Small intestine (tissue), 7 donors: ENCODE results near the gene GPAM. TPM values are rescaled to one million over a fixed set of nuclear protein-coding genes. Genes with fewer than 3 reads are reported as not detected.

ENCODE experiments used
- DNase-seq, 2 donors: peaks; one replicate each; pipeline versions ENCODE4 v3.0.0 to v3.0.0-alpha.2; 2013
- FAIRE-seq: peaks from 2 replicates; lab custom pipeline; 2012; peaks lifted over from hg19 to GRCh38; lab: Jason Lieb, UNC
- H3K27ac ChIP-seq, 3 donors: one replicate each; pipeline ENCODE4 v1.5.1; 2013; ENCODE audit warnings: low read length in 2 of 3, mild to moderate bottlenecking in 2 of 3, control low read depth in 1 of 3, inconsistent platforms in 1 of 3, low read depth in 1 of 3, moderate library complexity in 1 of 3
- H3K27me3 ChIP-seq, 3 donors: one replicate each; pipeline ENCODE4 v1.6.1; 2013; ENCODE audit warnings: low read length in 3 of 3, inconsistent platforms in 1 of 3; ENCODE audit not compliant: control insufficient read depth in 3 of 3, insufficient read depth in 3 of 3
- H3K36me3 ChIP-seq, 3 donors: one replicate each; pipeline ENCODE4 v1.6.1; 2013; ENCODE audit warnings: low read length in 3 of 3, inconsistent platforms in 1 of 3, low read depth in 1 of 3, mild to moderate bottlenecking in 1 of 3, moderate library complexity in 1 of 3; ENCODE audit not compliant: control insufficient read depth in 3 of 3, insufficient read depth in 2 of 3
- H3K4me1 ChIP-seq, 3 donors: one replicate each; pipeline ENCODE4 v1.6.1; 2013; ENCODE audit warnings: low read length in 2 of 3, inconsistent platforms in 1 of 3, low read depth in 1 of 3, mild to moderate bottlenecking in 1 of 3, moderate library complexity in 1 of 3; ENCODE audit not compliant: control insufficient read depth in 3 of 3, insufficient read depth in 2 of 3
- H3K4me3 ChIP-seq, 3 donors: one replicate each; pipeline ENCODE4 v1.5.1; 2013; ENCODE audit warnings: low read length in 3 of 3, control low read depth in 1 of 3, inconsistent platforms in 1 of 3, low read depth in 1 of 3, mild to moderate bottlenecking in 1 of 3, moderate library complexity in 1 of 3
- H3K9me3 ChIP-seq, 2 donors: one replicate each; pipeline ENCODE4 v1.6.1; 2013; ENCODE audit warnings: low read depth in 1 of 2, low read length in 1 of 2; ENCODE audit not compliant: control insufficient read depth in 2 of 2, insufficient read depth in 1 of 2
- WGBS, 3 donors: extraction: QIAGEN DNeasy Blood & Tissue Kit; methylation state at CpG; one replicate each; pipeline ENCODE4 v1.1.7; 2013; 5-methylcytosine and 5-hydroxymethylcytosine counted together
- polyA plus RNA-seq, 4 donors: library from polyadenylated mRNA; stranded (reverse) in 3 of 4; unstranded in 1 of 4; fragments of 200-250 nt in 3 of 4; fragments of 120-200 nt in 1 of 4; gene quantifications; one replicate each; pipeline versions ENCODE4 v1.2.1 to v1.2.3, GENCODE V29; 2013
- donor health status: healthy with polysubstance abuse.
- donor health status: control.
- donor health status: control.
- donor health status: Bipolar disorder and iron deficiency.
- donor health status: healthy.

GPAM gene
- polyA plus RNA-seq, 4 donors = 1.1 to 24.6 (median 11.7) TPM

DNA sequence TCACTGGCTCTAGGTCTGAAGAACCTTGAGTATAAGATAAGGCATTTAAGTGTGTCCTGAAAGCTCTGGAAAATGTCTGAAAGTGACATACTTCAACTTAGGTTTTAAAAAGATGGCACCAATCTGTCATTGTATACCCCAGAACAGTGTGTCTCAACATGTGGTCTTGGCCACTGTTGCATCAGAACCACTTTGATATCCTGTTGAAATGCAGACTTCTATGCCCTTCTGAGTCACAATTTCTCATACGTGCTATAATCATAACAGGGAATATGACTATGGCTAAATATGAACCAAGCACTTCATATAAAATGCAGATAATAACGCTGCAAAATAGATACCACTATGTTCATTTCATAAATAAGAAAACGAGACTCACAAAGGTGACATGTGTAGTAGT, 38.0 kb upstream of the GPAM start:
- FAIRE-seq (no peak), DNase-seq (no peak)
- Histone ChIP-seq H3K36me3 (no peaks in the 10 kb centered on the region), H3K27ac (no peak overlapping the region), H3K27me3 (no peaks in the 10 kb centered on the region), H3K4me3 (no peak overlapping the region), H3K9me3 (peaks cover 0 to 9% of the 10 kb centered on the region in 2 donors), H3K4me1 (no peaks in the 10 kb centered on the region)
- 87 to 94% (median 89%) methylated on average over 3 of the region's 3 CpGs for WGBS, 3 donors

GRCh38 chr10:112218960-112219359, 35.4 kb upstream of the GPAM start:
- no peak for DNase-seq
- 78 to 88% (median 85%) methylated on average over 2 of the region's 2 CpGs for WGBS, 3 donors
- Histone ChIP-seq H3K9me3 (peaks cover 0 to 6% of the 10 kb centered on the region in 2 donors), H3K27me3 (no peaks in the 10 kb centered on the region), H3K4me1 (no peaks in the 10 kb centered on the region), H3K4me3 (no peak overlapping the region), H3K27ac (no peak overlapping the region), H3K36me3 (no peaks in the 10 kb centered on the region)
- no peak for FAIRE-seq

DNA sequence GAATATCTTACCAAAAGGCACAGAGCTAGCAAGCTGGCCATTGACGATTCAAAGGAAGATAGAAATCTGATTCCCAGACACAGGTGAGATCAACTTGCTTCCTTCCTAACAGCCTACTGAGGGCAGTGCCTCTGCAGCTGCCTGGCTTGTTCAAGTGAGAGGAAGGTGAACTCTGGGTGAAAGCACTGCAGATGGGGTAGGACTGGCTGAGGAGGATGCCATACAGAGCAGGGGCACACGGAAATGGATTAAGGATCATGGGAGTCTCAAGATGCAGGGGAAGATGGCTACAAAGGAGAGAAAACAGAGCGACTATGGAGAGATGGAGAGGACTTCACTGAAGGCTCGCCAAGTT, 34.4 kb upstream of the GPAM start:
- DNase-seq (no peak), FAIRE-seq (no peak)
- no peaks in the 10 kb centered on the region for H3K27me3 ChIP-seq
- no peaks in the 10 kb centered on the region for H3K4me1 ChIP-seq
- H3K9me3 ChIP-seq = peaks cover 0 to 6% of the 10 kb centered on the region in 2 donors
- 70 to 76% (median 74%) methylated on average over 4 of the region's 4 CpGs for WGBS, 3 donors
- no peaks in the 10 kb centered on the region for H3K36me3 ChIP-seq
- H3K4me3 ChIP-seq = no peak overlapping the region
- H3K27ac ChIP-seq = no peak overlapping the region

GRCh38 chr10:112217386-112218035, 33.9 kb upstream of the GPAM start:
- Histone ChIP-seq H3K36me3 (no peaks in the 10 kb centered on the region), H3K9me3 (peaks cover 0 to 6% of the 10 kb centered on the region in 2 donors), H3K27ac (no peak overlapping the region), H3K4me1 (no peaks in the 10 kb centered on the region), H3K4me3 (no peak overlapping the region), H3K27me3 (no peaks in the 10 kb centered on the region)
- WGBS, 3 donors = 53 to 64% (median 54%) methylated on average over 4 of the region's 4 CpGs
- DNase-seq (no peak), FAIRE-seq (no peak)

- no peaks in the 10 kb centered on the region for H3K4me1 ChIP-seq
- no peak overlapping the region for H3K27ac ChIP-seq
- WGBS, 3 donors = 89 to 93% (median 91%) methylated on average over 5 of the region's 5 CpGs
- H3K27me3 ChIP-seq = no peaks in the 10 kb centered on the region
- H3K9me3 ChIP-seq = peaks cover 0 to 6% of the 10 kb centered on the region in 2 donors
- FAIRE-seq (no peak), DNase-seq (no peak)
- H3K36me3 ChIP-seq = no peaks in the 10 kb centered on the region
- H3K4me3 ChIP-seq = no peak overlapping the region
Measured at GRCh38 chr10:112216966-112217365, 33.4 kb upstream of the GPAM start.

DNA sequence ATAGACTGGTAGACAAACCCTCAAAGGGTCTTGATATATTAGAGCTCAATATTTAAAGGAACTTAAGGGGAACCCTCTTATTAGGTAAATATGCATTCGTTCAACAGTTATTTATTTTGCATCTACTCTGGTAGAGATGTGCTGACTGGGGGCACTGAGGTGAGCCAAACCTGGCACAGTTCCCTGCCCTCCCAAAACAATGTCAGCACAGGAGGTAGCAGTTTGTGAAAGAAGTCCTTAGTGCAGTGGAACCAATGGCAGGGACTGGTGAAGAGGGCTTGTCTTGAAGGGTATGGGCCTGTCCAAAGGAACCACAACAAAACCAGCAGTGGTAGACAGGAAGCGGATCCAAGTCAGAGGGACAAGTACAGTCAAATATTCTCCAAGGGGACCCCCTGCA, 32.6 kb upstream of the GPAM start:
- 86 to 95% (median 92%) methylated on average over 2 of the region's 2 CpGs for WGBS, 3 donors
- no peaks in the 10 kb centered on the region for H3K36me3 ChIP-seq
- H3K4me1 ChIP-seq = no peaks in the 10 kb centered on the region
- H3K27me3 ChIP-seq = no peaks in the 10 kb centered on the region
- no peak overlapping the region for H3K4me3 ChIP-seq
- H3K9me3 ChIP-seq = peaks cover 0 to 6% of the 10 kb centered on the region in 2 donors
- DNase-seq = no peak
- no peak for FAIRE-seq
- H3K27ac ChIP-seq = no peak overlapping the region

DNA sequence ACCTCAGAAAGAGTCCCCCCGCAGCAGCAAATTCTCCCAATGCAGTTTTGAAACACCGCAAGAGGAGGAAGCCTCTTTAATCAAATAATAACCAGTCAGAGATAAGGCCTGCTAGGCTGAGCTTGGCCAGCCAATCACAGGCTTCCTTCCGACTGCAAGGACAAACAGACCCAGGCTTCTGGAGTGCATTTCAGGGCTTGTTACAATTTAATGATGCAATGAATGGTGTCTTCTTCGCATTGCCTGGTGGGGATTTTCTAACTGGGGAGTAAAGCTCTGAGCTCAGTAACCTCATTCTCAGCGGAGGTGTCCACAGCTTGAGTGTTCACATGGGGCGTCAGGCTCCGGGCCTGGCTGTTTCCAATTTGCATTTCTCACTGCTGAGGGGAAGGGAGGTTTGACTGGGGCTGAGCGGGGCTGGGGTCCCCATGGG, 31.8 kb upstream of the GPAM start:
- peak; percentile 55 to 76 for DNase-seq
- 23 to 51% (median 27%) methylated on average over 8 of the region's 8 CpGs for WGBS, 3 donors

GRCh38 chr10:112214298-112214926, 30.8 kb upstream of the GPAM start:
- no peak overlapping the region for H3K4me3 ChIP-seq
- H3K27me3 ChIP-seq = no peaks in the 10 kb centered on the region
- H3K27ac ChIP-seq = no peak overlapping the region
- no peaks in the 10 kb centered on the region for H3K9me3 ChIP-seq
- no peaks in the 10 kb centered on the region for H3K36me3 ChIP-seq
- DNase-seq (no peak), FAIRE-seq (no peak)
- 74 to 81% (median 80%) methylated on average over 8 of the region's 8 CpGs for WGBS, 3 donors
- H3K4me1 ChIP-seq = no peaks in the 10 kb centered on the region

More for the DNA sequence above, 31.8 kb upstream of the GPAM start:
- no peaks in the 10 kb centered on the region for H3K4me1 ChIP-seq
- H3K9me3 ChIP-seq = peaks cover 0 to 4% of the 10 kb centered on the region in 2 donors
- H3K36me3 ChIP-seq = no peaks in the 10 kb centered on the region
- H3K27me3 ChIP-seq = no peaks in the 10 kb centered on the region
- H3K4me3 ChIP-seq = no peak overlapping the region
- no peak for FAIRE-seq
- H3K27ac ChIP-seq = no peak overlapping the region
